Natural killer cell (primary cell): ENCODE data around the gene HMCN1. TPM values are rescaled to one million over a fixed set of nuclear protein-coding genes. Genes with fewer than 3 reads are reported as not detected.

Experiments
- ATAC-seq, 3 donors: fragments of 150-1000 bp in 2 of 3; fragments of 200-7000 bp in 1 of 3; cut with Tn5 transposase; 1 replicate in 1 of 3; 2 replicates in 2 of 3; pipeline ENCODE4 v1.10.0; 2021; ENCODE audit warnings: mild to moderate bottlenecking in 2 of 3, moderate library complexity in 2 of 3
- DNase-seq, 2 donors: peaks; one replicate each; pipeline versions ENCODE4 v3.0.0 to v3.0.0-alpha.2; 2013 to 2021; ENCODE audit warnings: mixed read lengths in 1 of 2
- H3K27ac ChIP-seq: one replicate; pipeline ENCODE4 v1.5.1; 2013; ENCODE audit warnings: mild to moderate bottlenecking, low read length
- H3K27me3 ChIP-seq: one replicate; pipeline ENCODE4 v1.6.1; 2013; ENCODE audit warnings: low read length; ENCODE audit not compliant: control insufficient read depth, insufficient read depth
- H3K36me3 ChIP-seq: one replicate; pipeline ENCODE4 v1.6.1; 2013; ENCODE audit warnings: low read length; ENCODE audit not compliant: control insufficient read depth, insufficient read depth
- H3K4me1 ChIP-seq: one replicate; pipeline ENCODE4 v1.6.1; 2013; ENCODE audit warnings: low read length; ENCODE audit not compliant: control insufficient read depth, insufficient read depth
- H3K4me3 ChIP-seq: one replicate; pipeline ENCODE4 v1.5.1; 2013; ENCODE audit warnings: low read length
- H3K9me3 ChIP-seq: one replicate; pipeline ENCODE4 v1.6.1; 2013; ENCODE audit warnings: low read length; ENCODE audit not compliant: control insufficient read depth, insufficient read depth
- H3K27ac Mint-ChIP-seq, 2 donors: one replicate each; pipeline ENCODE4 v1.8.0; 2022; ENCODE audit warnings: mild to moderate bottlenecking in 2 of 2, mixed read lengths in 2 of 2, moderate library complexity in 1 of 2
- H3K27me3 Mint-ChIP-seq, 2 donors: one replicate each; pipeline ENCODE4 v1.8.0; 2022; ENCODE audit warnings: low read depth in 2 of 2, mixed read lengths in 2 of 2
- H3K36me3 Mint-ChIP-seq: one replicate; pipeline ENCODE4 v1.8.0; 2022; ENCODE audit warnings: mixed read lengths
- H3K4me1 Mint-ChIP-seq, 2 donors: one replicate each; pipeline ENCODE4 v1.8.0; 2022; ENCODE audit warnings: mixed read lengths in 2 of 2
- H3K4me3 Mint-ChIP-seq: one replicate; pipeline ENCODE4 v1.8.0; 2022; ENCODE audit warnings: mild to moderate bottlenecking, moderate library complexity, mixed read lengths
- H3K9me3 Mint-ChIP-seq, 2 donors: one replicate each; pipeline ENCODE4 v1.8.0; 2022; ENCODE audit warnings: mixed read lengths in 2 of 2
- WGBS: methylation state at CpG from one replicate; pipeline ENCODE4 v1.1.7; 2013; ENCODE audit warnings: missing lambda C conversion rate; ENCODE audit not compliant: insufficient coverage; 5-methylcytosine and 5-hydroxymethylcytosine counted together
- intact Hi-C: fragments of 100-400 bp; cut with micrococcal nuclease; formaldehyde crosslinking; loops from one replicate; pipeline ENCODE4 v1.14.2; 2022
- total RNA-seq, 4 donors: library from RNA; stranded (reverse); fragments of 120-200 nt in 1 of 4; gene quantifications; one replicate each; pipeline versions ENCODE4 v1.2.3 to v1.2.4, GENCODE V29; 2013 to 2022
- TF ChIP-seq, protein P1 (sequence below): fragments of 200-600 bp; IDR thresholded peaks from one replicate; pipeline ENCODE4 v1.8.0; 2022; ENCODE audit warnings: antibody characterized with exemption

HMCN1 gene
- total RNA-seq, 3 donors from 2014 or later (not counting 1 experiment from before 2014, with no cell fraction given), result 0.02 to 0.45 (median 0.39) TPM

DNA sequence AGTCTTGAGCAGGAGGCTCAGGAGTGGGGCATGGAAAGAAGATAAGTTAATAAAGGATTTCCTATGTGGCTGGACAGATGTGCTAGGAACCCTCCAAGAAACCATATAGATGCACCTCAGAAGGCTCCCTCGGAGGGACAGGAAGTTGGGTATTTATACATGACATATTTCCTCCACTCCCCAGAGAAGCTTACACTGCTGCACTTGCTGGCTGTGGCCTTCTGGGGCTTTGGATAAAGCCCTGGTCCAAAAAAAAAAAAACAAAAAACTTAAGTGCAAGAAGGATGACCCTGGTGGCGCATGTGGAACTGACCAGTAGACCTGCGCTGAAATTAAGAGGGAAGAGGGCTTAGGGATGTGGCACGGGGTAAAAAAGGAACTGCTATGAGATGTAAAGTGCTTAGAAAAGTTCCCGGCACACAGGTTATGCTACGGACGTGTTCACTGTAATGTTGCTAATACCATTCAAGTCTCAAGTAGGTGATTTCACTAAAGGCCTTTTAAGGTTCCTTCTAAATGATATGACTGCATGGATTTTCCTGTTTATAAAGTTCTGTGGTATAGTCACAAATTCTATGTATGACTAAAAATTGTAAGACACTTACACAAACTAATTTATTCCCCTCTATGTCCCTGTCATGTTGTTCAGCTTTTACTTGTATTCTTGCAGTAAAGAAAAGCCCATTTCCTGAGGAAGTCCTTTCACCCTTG lies 253.6 kb downstream of the HMCN1 start:
- peaks cover 0 to 2% of the 10 kb centered on the region in 2 donors for H3K9me3 Mint-ChIP-seq
- DNase-seq (no peak), ATAC-seq (no peak)
- TF ChIP-seq, protein P1, sequence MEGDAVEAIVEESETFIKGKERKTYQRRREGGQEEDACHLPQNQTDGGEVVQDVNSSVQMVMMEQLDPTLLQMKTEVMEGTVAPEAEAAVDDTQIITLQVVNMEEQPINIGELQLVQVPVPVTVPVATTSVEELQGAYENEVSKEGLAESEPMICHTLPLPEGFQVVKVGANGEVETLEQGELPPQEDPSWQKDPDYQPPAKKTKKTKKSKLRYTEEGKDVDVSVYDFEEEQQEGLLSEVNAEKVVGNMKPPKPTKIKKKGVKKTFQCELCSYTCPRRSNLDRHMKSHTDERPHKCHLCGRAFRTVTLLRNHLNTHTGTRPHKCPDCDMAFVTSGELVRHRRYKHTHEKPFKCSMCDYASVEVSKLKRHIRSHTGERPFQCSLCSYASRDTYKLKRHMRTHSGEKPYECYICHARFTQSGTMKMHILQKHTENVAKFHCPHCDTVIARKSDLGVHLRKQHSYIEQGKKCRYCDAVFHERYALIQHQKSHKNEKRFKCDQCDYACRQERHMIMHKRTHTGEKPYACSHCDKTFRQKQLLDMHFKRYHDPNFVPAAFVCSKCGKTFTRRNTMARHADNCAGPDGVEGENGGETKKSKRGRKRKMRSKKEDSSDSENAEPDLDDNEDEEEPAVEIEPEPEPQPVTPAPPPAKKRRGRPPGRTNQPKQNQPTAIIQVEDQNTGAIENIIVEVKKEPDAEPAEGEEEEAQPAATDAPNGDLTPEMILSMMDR, result no peak
- no peaks in the 10 kb centered on the region for H3K36me3 Mint-ChIP-seq
- H3K36me3 ChIP-seq, result no peaks in the 10 kb centered on the region
- H3K27me3 Mint-ChIP-seq, result no peaks in the 10 kb centered on the region
- H3K27me3 ChIP-seq, result no peaks in the 10 kb centered on the region
- H3K27ac Mint-ChIP-seq, result no peak overlapping the region
- no peak overlapping the region for H3K27ac ChIP-seq
- no peak overlapping the region for H3K4me3 Mint-ChIP-seq
- no peaks in the 10 kb centered on the region for H3K4me1 ChIP-seq
- intact Hi-C loops, result no loop called here
- 45% methylated on average over 6 of the region's 7 CpGs for WGBS
- no peaks in the 10 kb centered on the region for H3K9me3 ChIP-seq
- H3K4me3 ChIP-seq, result no peak overlapping the region
- peaks cover 0 to 6% of the 10 kb centered on the region in 2 donors for H3K4me1 Mint-ChIP-seq

DNA sequence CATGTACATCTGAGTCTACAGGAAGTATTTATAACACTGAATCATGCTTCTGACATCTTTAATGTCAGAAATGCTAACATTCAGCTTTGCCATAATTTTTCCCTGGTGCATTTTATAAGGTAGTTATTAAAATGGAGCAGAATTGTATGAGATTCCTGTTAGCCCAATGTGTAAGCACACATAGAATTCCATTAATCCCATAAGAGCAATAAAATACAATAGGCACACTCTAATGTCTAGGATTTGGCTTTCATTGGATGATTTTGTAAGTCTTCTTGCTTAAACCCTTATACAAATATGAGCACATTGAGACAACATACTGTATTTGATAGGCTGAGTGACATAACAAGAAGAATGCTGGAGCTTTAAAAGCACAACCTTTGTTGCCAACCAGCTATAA lies 256.4 kb downstream of the HMCN1 start:
- DNase-seq, result no peak
- TF ChIP-seq, protein P1, result no peak
- no peaks in the 10 kb centered on the region for H3K27me3 ChIP-seq
- no peak overlapping the region for H3K27ac Mint-ChIP-seq
- peaks cover 0 to 4% of the 10 kb centered on the region in 2 donors for H3K9me3 Mint-ChIP-seq
- H3K9me3 ChIP-seq, result no peaks in the 10 kb centered on the region
- H3K4me3 ChIP-seq, result no peak overlapping the region
- ATAC-seq, result no peak
- intact Hi-C loops, result no loop called here
- no peaks in the 10 kb centered on the region for H3K36me3 ChIP-seq
- H3K27me3 Mint-ChIP-seq, result no peaks in the 10 kb centered on the region
- no peaks in the 10 kb centered on the region for H3K4me1 ChIP-seq
- H3K36me3 Mint-ChIP-seq, result no peaks in the 10 kb centered on the region
- no peak overlapping the region for H3K27ac ChIP-seq
- no peak overlapping the region for H3K4me3 Mint-ChIP-seq
- H3K4me1 Mint-ChIP-seq, result peaks cover 0 to 6% of the 10 kb centered on the region in 2 donors

DNA sequence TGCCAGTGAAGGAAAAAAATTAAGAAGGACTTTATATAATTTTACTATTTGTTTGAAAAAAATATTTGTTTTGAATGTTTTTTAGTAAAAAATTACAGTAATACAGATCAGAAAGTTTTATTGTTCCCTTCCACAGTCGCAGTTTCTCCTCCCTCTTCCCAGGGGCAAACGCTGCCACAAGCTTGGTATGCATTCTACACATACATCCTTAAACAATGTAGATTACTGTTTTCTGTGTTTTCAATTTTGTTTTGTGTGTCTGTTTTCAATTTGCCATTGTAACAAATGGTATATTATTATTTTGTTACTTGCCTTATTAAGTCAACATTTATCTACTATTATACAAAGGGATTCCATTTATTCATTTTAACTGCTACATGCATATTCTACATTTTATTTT lies 257.1 kb downstream of the HMCN1 start:
- H3K27ac Mint-ChIP-seq, result no peak overlapping the region
- H3K27me3 Mint-ChIP-seq, result no peaks in the 10 kb centered on the region
- intact Hi-C loops, result no loop called here
- H3K36me3 Mint-ChIP-seq, result no peaks in the 10 kb centered on the region
- peaks cover 0 to 4% of the 10 kb centered on the region in 2 donors for H3K9me3 Mint-ChIP-seq
- Histone ChIP-seq H3K4me3 (no peak overlapping the region), H3K36me3 (no peaks in the 10 kb centered on the region), H3K9me3 (no peaks in the 10 kb centered on the region), H3K4me1 (no peaks in the 10 kb centered on the region), H3K27me3 (no peaks in the 10 kb centered on the region), H3K27ac (no peak overlapping the region)
- TF ChIP-seq, protein P1, result no peak
- ATAC-seq, result no peak
- H3K4me3 Mint-ChIP-seq, result no peak overlapping the region
- no peak for DNase-seq
- H3K4me1 Mint-ChIP-seq, result peaks cover 0 to 6% of the 10 kb centered on the region in 2 donors
- WGBS, result no CpG with 5 or more reads among the region's 2 CpGs

DNA sequence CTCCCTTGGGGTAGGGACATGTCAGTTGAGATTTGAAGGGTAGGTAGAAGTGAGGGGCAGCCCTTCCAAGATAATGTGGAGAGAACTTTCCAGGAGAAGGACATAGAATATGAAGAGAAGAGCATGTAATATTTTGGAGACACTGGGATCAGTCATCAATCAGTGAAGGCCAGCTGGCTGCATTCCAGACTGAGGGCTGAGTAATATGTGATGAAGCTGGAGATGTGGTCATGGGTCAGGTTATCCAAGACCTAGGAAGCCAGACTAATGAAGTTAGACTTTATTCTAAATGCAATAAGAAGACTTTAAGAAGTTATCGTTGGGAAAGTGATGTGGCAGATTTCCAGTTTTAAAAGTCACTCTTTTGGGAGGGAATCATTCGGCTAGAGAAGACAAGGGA lies 262.0 kb downstream of the HMCN1 start:
- no peaks in the 10 kb centered on the region for H3K36me3 Mint-ChIP-seq
- H3K27me3 Mint-ChIP-seq, result peaks cover 0 to 3% of the 10 kb centered on the region in 2 donors
- TF ChIP-seq, protein P1, result no peak
- Histone ChIP-seq H3K9me3 (no peaks in the 10 kb centered on the region), H3K27me3 (no peaks in the 10 kb centered on the region), H3K27ac (no peak overlapping the region), H3K36me3 (no peaks in the 10 kb centered on the region), H3K4me3 (no peak overlapping the region), H3K4me1 (no peaks in the 10 kb centered on the region)
- peaks cover 0 to 8% of the 10 kb centered on the region in 2 donors for H3K9me3 Mint-ChIP-seq
- intact Hi-C loops, result no loop called here
- 95% methylated on average over 2 of the region's 2 CpGs for WGBS
- DNase-seq (no peak), ATAC-seq (no peak)
- H3K27ac Mint-ChIP-seq, result no peak overlapping the region
- H3K4me1 Mint-ChIP-seq, result no peaks in the 10 kb centered on the region
- H3K4me3 Mint-ChIP-seq, result no peak overlapping the region
